GM23248 (cell line): ENCODE measurements around the gene TSPYL6. TPM values are rescaled to one million over a fixed set of nuclear protein-coding genes. Genes with fewer than 3 reads are reported as not detected.
"Not testable (repeated sequence)": the region's sequence is repeated elsewhere in the genome, so short reads cannot be mapped to it uniquely, and the experiment has no call there.

Experiments used
- DNase-seq: peaks from one replicate; pipeline ENCODE4 v3.0.0-alpha.2; 2015
- H2AFZ ChIP-seq: fragments of 200-600 bp; sonication (generic); 2 replicates; pipeline ENCODE4 v1.6.1; 2016; ENCODE audit warnings: antibody characterized with exemption
- H3F3A ChIP-seq: fragments of 200-600 bp; sonication (generic); 2 replicates; pipeline ENCODE4 v1.6.1; 2016; ENCODE audit warnings: mild to moderate bottlenecking, antibody characterized with exemption, mixed run types; ENCODE audit not compliant: insufficient read depth
- H3K27ac ChIP-seq: fragments of 200-600 bp; sonication (generic); 2 replicates; pipeline ENCODE4 v1.5.1; 2016; ENCODE audit warnings: mild to moderate bottlenecking
- H3K27me3 ChIP-seq: fragments of 200-600 bp; sonication (generic); replicated peaks from 2 replicates; pipeline ENCODE4 v1.6.1; 2016; ENCODE audit warnings: mild to moderate bottlenecking; ENCODE audit not compliant: insufficient read depth
- H3K36me3 ChIP-seq: fragments of 200-600 bp; sonication (generic); 2 replicates; pipeline ENCODE4 v1.6.1; 2016; ENCODE audit warnings: low read depth, mild to moderate bottlenecking
- H3K4me1 ChIP-seq: fragments of 200-600 bp; sonication (generic); 2 replicates; pipeline ENCODE4 v1.6.1; 2016; ENCODE audit warnings: mild to moderate bottlenecking; ENCODE audit not compliant: insufficient read depth
- H3K4me2 ChIP-seq: fragments of 200-600 bp; sonication (generic); one replicate; pipeline ENCODE4 v1.6.1; 2016; ENCODE audit warnings: mild to moderate bottlenecking; ENCODE audit not compliant: unreplicated experiment
- H3K4me3 ChIP-seq: fragments of 200-600 bp; sonication (generic); 2 replicates; pipeline ENCODE4 v1.5.1; 2016; ENCODE audit warnings: mild to moderate bottlenecking
- H3K79me2 ChIP-seq: fragments of 200-600 bp; sonication (generic); 2 replicates; pipeline ENCODE4 v1.6.1; 2016; ENCODE audit warnings: mild to moderate bottlenecking; ENCODE audit not compliant: insufficient read depth
- H3K9ac ChIP-seq: fragments of 200-600 bp; sonication (generic); 2 replicates; pipeline ENCODE4 v1.6.1; 2016; ENCODE audit warnings: mild to moderate bottlenecking
- H3K9me2 ChIP-seq: fragments of 200-600 bp; sonication (generic); 2 replicates; pipeline ENCODE4 v1.6.1; 2016; ENCODE audit warnings: mixed run types, mild to moderate bottlenecking, moderate library complexity; ENCODE audit not compliant: insufficient read depth
- H3K9me3 ChIP-seq: fragments of 200-600 bp; sonication (generic); one replicate; pipeline ENCODE4 v1.6.1; 2017; ENCODE audit warnings: low read depth
- H4K20me1 ChIP-seq: fragments of 200-600 bp; sonication (generic); 2 replicates; pipeline ENCODE4 v1.6.0; 2016; ENCODE audit not compliant: insufficient read depth
- EZH2 ChIP-seq: fragments of 200-600 bp; sonication (generic); IDR thresholded peaks from 2 replicates; pipeline ENCODE4 v1.6.1; 2018; ENCODE audit warnings: antibody characterized with exemption, mild to moderate bottlenecking; ENCODE audit not compliant: insufficient read depth, poor library complexity, severe bottlenecking
- EZH2phosphoT487 ChIP-seq: fragments of 200-600 bp; sonication (generic); IDR thresholded peaks from 2 replicates; pipeline ENCODE4 v1.6.1; 2018; ENCODE audit warnings: antibody characterized with exemption, moderate library complexity, mild to moderate bottlenecking, low read depth; ENCODE audit not compliant: insufficient read depth
- WGBS, 2 experiments: methylation state at CpG; one replicate each; pipeline ENCODE4 v1.1.6; 2015 to 2017; ENCODE audit warnings: low lambda C conversion rate in 2 of 2, low coverage in 1 of 2; ENCODE audit errors: missing lambda C conversion rate in 2 of 2; 5-methylcytosine and 5-hydroxymethylcytosine counted together
- in situ Hi-C: fragments of 300-500 bp; cut with MboI; formaldehyde crosslinking; loops from 2 replicates; pipeline ENCODE4 v1.15.0; 2020
- polyA plus RNA-seq: library from polyadenylated mRNA; unstranded; fragments of >200 nt; fragmentation: Nextera tagmentation; extraction: Ambion mirVana; gene quantifications from 2 replicates; pipeline ENCODE4 v1.2.1, GENCODE V29; 2016
- total RNA-seq: library from RNA; depleted of rRNA; stranded (reverse); fragments of >200 nt; shearing (Covaris generic); gene quantifications from 2 replicates; pipeline ENCODE4 v1.2.3, GENCODE V29; 2014; rRNA removed

The TSPYL6 gene
- not detected in 2 replicates for total RNA-seq
- polyA plus RNA-seq, result not detected in 2 replicates

GRCh38 chr2:54256091-54256694, at the start of gene TSPYL6:
Gene TSPYL6 (minus strand): TSS chr2:54256229. CDS start chr2:54256151, 78 bp downstream.
- in situ Hi-C loops, result no loop called here
- Histone ChIP-seq H3K79me2 (no peaks in the 10 kb centered on the region), H3K9me2 (no peaks in the 10 kb centered on the region), H3K9ac (no peak within 1 kb of the TSS), H3K27ac (no peak within 1 kb of the TSS), H3K36me3 (no peaks in the 10 kb centered on the region), H3F3A (no peaks in the 10 kb centered on the region), H3K27me3 (no peaks in the 10 kb centered on the region), H3K4me3 (no peak within 1 kb of the TSS), H3K4me2 (no peak within 1 kb of the TSS), H3K4me1 (no peaks in the 10 kb centered on the region; the same call in 1 of the 2 replicates), H4K20me1 (no peaks in the 10 kb centered on the region), H2AFZ (no peak within 1 kb of the TSS), H3K9me3 (no peaks in the 10 kb centered on the region)
- no peak for DNase-seq
- WGBS, 2 experiments, result 94 to 95% methylated on average over 25 of the region's 25 CpGs
- no peak for TF ChIP-seq EZH2phosphoT487
- TF ChIP-seq EZH2, result no peak

- Histone ChIP-seq H3K4me1 (peaks cover 14% of the 10 kb centered on the region), H3K4me2 (no peak overlapping the region), H3K27ac (no peak overlapping the region), H3K79me2 (no peaks in the 10 kb centered on the region), H3K9ac (no peak overlapping the region), H3K27me3 (no peaks in the 10 kb centered on the region), H3K9me2 (no peaks in the 10 kb centered on the region), H2AFZ (no peak overlapping the region), H3K4me3 (no peak overlapping the region), H3K36me3 (no peaks in the 10 kb centered on the region), H3K9me3 (no peaks in the 10 kb centered on the region), H3F3A (peaks cover 8% of the 10 kb centered on the region; the same call in 1 of the 2 replicates), H4K20me1 (no peaks in the 10 kb centered on the region)
- TF ChIP-seq EZH2phosphoT487 (no peak), EZH2 (no peak)
- DNase-seq, result no peak
- in situ Hi-C loops, result no loop called here
Measured at GRCh38 chr2:54303631-54304030, 47.6 kb upstream of the TSPYL6 start.

GRCh38 chr2:54298514-54298913, 42.5 kb upstream of the TSPYL6 start:
- H3K79me2 ChIP-seq, result no peaks in the 10 kb centered on the region
- H3K9me2 ChIP-seq, result no peaks in the 10 kb centered on the region
- WGBS, 2 experiments, result 95 to 100% methylated on average over 5 of the region's 5 CpGs
- no peak overlapping the region for H3K4me2 ChIP-seq
- 0 out of 2 replicates have a peak, but pooled peaks cover 8% of the 10 kb centered on the region for H3K4me1 ChIP-seq
- no peak for DNase-seq
- no peaks in the 10 kb centered on the region for H3F3A ChIP-seq
- H3K27me3 ChIP-seq, result no peaks in the 10 kb centered on the region
- H2AFZ ChIP-seq, result no peak overlapping the region
- H4K20me1 ChIP-seq, result no peaks in the 10 kb centered on the region
- H3K4me3 ChIP-seq, result no peak overlapping the region
- no peaks in the 10 kb centered on the region for H3K9me3 ChIP-seq
- in situ Hi-C loops, result no loop called here
- no peaks in the 10 kb centered on the region for H3K36me3 ChIP-seq
- no peak overlapping the region for H3K9ac ChIP-seq
- H3K27ac ChIP-seq, result no peak overlapping the region
- TF ChIP-seq EZH2phosphoT487 (no peak), EZH2 (no peak)

- Histone ChIP-seq H3K9me3 (no peaks in the 10 kb centered on the region), H3K36me3 (no peaks in the 10 kb centered on the region), H3K9ac (no peak overlapping the region), H3K4me3 (no peak overlapping the region), H3K27ac (no peak overlapping the region), H3K9me2 (no peaks in the 10 kb centered on the region), H2AFZ (no peak overlapping the region), H3K4me2 (no peak overlapping the region), H3K27me3 (no peaks in the 10 kb centered on the region), H3F3A (no peaks in the 10 kb centered on the region), H3K4me1 (0 out of 2 replicates have a peak, but pooled peaks cover 8% of the 10 kb centered on the region), H3K79me2 (no peaks in the 10 kb centered on the region), H4K20me1 (no peaks in the 10 kb centered on the region)
- in situ Hi-C loops, result no loop called here
- no peak for DNase-seq
- 63 to 69% methylated on average over 4 to 5 of the region's 5 CpGs for WGBS, 2 experiments
- TF ChIP-seq EZH2, result no peak
- no peak for TF ChIP-seq EZH2phosphoT487
Measured at GRCh38 chr2:54295911-54296310, 39.9 kb upstream of the TSPYL6 start.

- in situ Hi-C loops, H2AFZ ChIP-seq, H3K9me2 ChIP-seq, H3K79me2 ChIP-seq, H3K27ac ChIP-seq, H3K4me2 ChIP-seq, H3K4me3 ChIP-seq, H3K36me3 ChIP-seq, H3K9me3 ChIP-seq, H3K9ac ChIP-seq, H4K20me1 ChIP-seq, H3F3A ChIP-seq, H3K27me3 ChIP-seq, H3K4me1 ChIP-seq: not testable (repeated sequence)
- DNase-seq, result peak; percentile 7
- WGBS, 2 experiments, result 97 to 98% methylated on average over 2 of the region's 2 CpGs
Measured at GRCh38 chr2:54294665-54295064, 38.6 kb upstream of the TSPYL6 start.
